ENCODE results near the gene FSTL4. TPM values are rescaled to one million over a fixed set of nuclear protein-coding genes. Genes with fewer than 3 reads are reported as not detected.

Gene FSTL4
- polyA plus RNA-seq, 1 donor from 2014 or later: 0.57 TPM

- no peaks in the 10 kb centered on the region for H3K27me3 ChIP-seq (ENCODE audit: insufficient read depth, low read depth, low read length)
- no peaks in the 10 kb centered on the region for H3K79me2 ChIP-seq (replicated peaks; ENCODE audit: insufficient read depth, low read length)
- H3K36me3 ChIP-seq (ENCODE audit: insufficient read depth, low read length): no peaks in the 10 kb centered on the region
- no peaks in the 10 kb centered on the region for H3F3A ChIP-seq (ENCODE audit: insufficient read depth, low read length, poor library complexity, severe bottlenecking)
- H3K4me3 ChIP-seq (ENCODE audit: low read length): no peak overlapping the region
- H3K4me2 ChIP-seq (ENCODE audit: low read length): no peak overlapping the region
- no peak overlapping the region for H2AFZ ChIP-seq (ENCODE audit: low read depth, low read length)
- H3K9me2 ChIP-seq (ENCODE audit: insufficient read depth, low read length): no peaks in the 10 kb centered on the region
- no peak overlapping the region for H3K27ac ChIP-seq (ENCODE audit: low read length)
- H4K20me1 ChIP-seq (ENCODE audit: insufficient read depth): no peaks in the 10 kb centered on the region
- H3K9ac ChIP-seq (ENCODE audit: low read length): no peak overlapping the region
- no peaks in the 10 kb centered on the region for H3K9me3 ChIP-seq (ENCODE audit: low read length)
- TF ChIP-seq SMC3 (conservative IDR thresholded peaks at IDR 0.05; ENCODE audit: poor library complexity) (no peak), TAF1 (IDR thresholded peaks at IDR 0.05; ENCODE audit: low read depth) (no peak)
Measured at GRCh38 chr5:133234273-133234672, 378.1 kb downstream of the FSTL4 start.

- Histone ChIP-seq H3K27ac (ENCODE audit: low read length) (no peak overlapping the region), H3K79me2 (replicated peaks; ENCODE audit: insufficient read depth, low read length) (no peaks in the 10 kb centered on the region), H3K4me3 (ENCODE audit: low read length) (no peak overlapping the region), H2AFZ (ENCODE audit: low read depth, low read length) (no peak overlapping the region), H3F3A (ENCODE audit: insufficient read depth, low read length, poor library complexity, severe bottlenecking) (no peaks in the 10 kb centered on the region), H3K36me3 (ENCODE audit: insufficient read depth, low read length) (no peaks in the 10 kb centered on the region), H3K9ac (ENCODE audit: low read length) (no peak overlapping the region), H3K9me2 (ENCODE audit: insufficient read depth, low read length) (no peaks in the 10 kb centered on the region), H3K9me3 (ENCODE audit: low read length) (no peaks in the 10 kb centered on the region), H3K27me3 (ENCODE audit: insufficient read depth, low read depth, low read length) (no peaks in the 10 kb centered on the region), H4K20me1 (ENCODE audit: insufficient read depth) (no peaks in the 10 kb centered on the region), H3K4me2 (ENCODE audit: low read length) (no peak overlapping the region)
- TF ChIP-seq TAF1 (IDR thresholded peaks at IDR 0.05; ENCODE audit: low read depth) (no peak), EP300 (conservative IDR thresholded peaks at IDR 0.05; ENCODE audit: poor library complexity, severe bottlenecking) (no peak), MXI1 (conservative IDR thresholded peaks at IDR 0.05; ENCODE audit: poor library complexity, severe bottlenecking) (no peak), RAD21 (conservative IDR thresholded peaks at IDR 0.05) (no peak), POLR2AphosphoS5 (IDR thresholded peaks at IDR 0.05) (no peak), SMC3 (conservative IDR thresholded peaks at IDR 0.05; ENCODE audit: poor library complexity) (no peak), CTCF (IDR thresholded peaks at IDR 0.05; ENCODE audit: poor library complexity, severe bottlenecking) (no peak), REST (IDR thresholded peaks at IDR 0.05; ENCODE audit: borderline replicate concordance) (no peak), EZH2 (IDR thresholded peaks at IDR 0.05; ENCODE audit: borderline replicate concordance, insufficient read depth, low read length, poor library complexity, severe bottlenecking) (no peak)
Measured at GRCh38 chr5:133233616-133234015, 378.7 kb downstream of the FSTL4 start.

GRCh38 chr5:133232911-133233310 is 379.4 kb downstream of the FSTL4 start:
- Histone ChIP-seq H3K36me3 (ENCODE audit: insufficient read depth, low read length) (no peaks in the 10 kb centered on the region), H3K79me2 (replicated peaks; ENCODE audit: insufficient read depth, low read length) (no peaks in the 10 kb centered on the region), H3K9ac (ENCODE audit: low read length) (no peak overlapping the region), H2AFZ (ENCODE audit: low read depth, low read length) (no peak overlapping the region), H3F3A (ENCODE audit: insufficient read depth, low read length, poor library complexity, severe bottlenecking) (no peaks in the 10 kb centered on the region), H3K27ac (ENCODE audit: low read length) (no peak overlapping the region), H3K4me2 (ENCODE audit: low read length) (no peak overlapping the region), H3K9me2 (ENCODE audit: insufficient read depth, low read length) (no peaks in the 10 kb centered on the region), H3K27me3 (ENCODE audit: insufficient read depth, low read depth, low read length) (no peaks in the 10 kb centered on the region), H3K9me3 (ENCODE audit: low read length) (no peaks in the 10 kb centered on the region), H4K20me1 (ENCODE audit: insufficient read depth) (no peaks in the 10 kb centered on the region), H3K4me3 (ENCODE audit: low read length) (no peak overlapping the region)
- no peak for TF ChIP-seq EP300 (conservative IDR thresholded peaks at IDR 0.05; ENCODE audit: poor library complexity, severe bottlenecking)
- TF ChIP-seq POLR2AphosphoS5 (IDR thresholded peaks at IDR 0.05): no peak
- TF ChIP-seq CTCF (IDR thresholded peaks at IDR 0.05; ENCODE audit: poor library complexity, severe bottlenecking): no peak
- no peak for TF ChIP-seq SMC3 (conservative IDR thresholded peaks at IDR 0.05; ENCODE audit: poor library complexity)
- TF ChIP-seq RAD21 (conservative IDR thresholded peaks at IDR 0.05): no peak
- TF ChIP-seq MXI1 (conservative IDR thresholded peaks at IDR 0.05; ENCODE audit: poor library complexity, severe bottlenecking): no peak
- no peak for TF ChIP-seq REST (IDR thresholded peaks at IDR 0.05; ENCODE audit: borderline replicate concordance)
- no peak for TF ChIP-seq EZH2 (IDR thresholded peaks at IDR 0.05; ENCODE audit: borderline replicate concordance, insufficient read depth, low read length, poor library complexity, severe bottlenecking)
- TF ChIP-seq TAF1 (IDR thresholded peaks at IDR 0.05; ENCODE audit: low read depth): no peak

Data from neural cell (in vitro differentiated cells).